ENCODE results near the gene FKBP15.

DNA sequence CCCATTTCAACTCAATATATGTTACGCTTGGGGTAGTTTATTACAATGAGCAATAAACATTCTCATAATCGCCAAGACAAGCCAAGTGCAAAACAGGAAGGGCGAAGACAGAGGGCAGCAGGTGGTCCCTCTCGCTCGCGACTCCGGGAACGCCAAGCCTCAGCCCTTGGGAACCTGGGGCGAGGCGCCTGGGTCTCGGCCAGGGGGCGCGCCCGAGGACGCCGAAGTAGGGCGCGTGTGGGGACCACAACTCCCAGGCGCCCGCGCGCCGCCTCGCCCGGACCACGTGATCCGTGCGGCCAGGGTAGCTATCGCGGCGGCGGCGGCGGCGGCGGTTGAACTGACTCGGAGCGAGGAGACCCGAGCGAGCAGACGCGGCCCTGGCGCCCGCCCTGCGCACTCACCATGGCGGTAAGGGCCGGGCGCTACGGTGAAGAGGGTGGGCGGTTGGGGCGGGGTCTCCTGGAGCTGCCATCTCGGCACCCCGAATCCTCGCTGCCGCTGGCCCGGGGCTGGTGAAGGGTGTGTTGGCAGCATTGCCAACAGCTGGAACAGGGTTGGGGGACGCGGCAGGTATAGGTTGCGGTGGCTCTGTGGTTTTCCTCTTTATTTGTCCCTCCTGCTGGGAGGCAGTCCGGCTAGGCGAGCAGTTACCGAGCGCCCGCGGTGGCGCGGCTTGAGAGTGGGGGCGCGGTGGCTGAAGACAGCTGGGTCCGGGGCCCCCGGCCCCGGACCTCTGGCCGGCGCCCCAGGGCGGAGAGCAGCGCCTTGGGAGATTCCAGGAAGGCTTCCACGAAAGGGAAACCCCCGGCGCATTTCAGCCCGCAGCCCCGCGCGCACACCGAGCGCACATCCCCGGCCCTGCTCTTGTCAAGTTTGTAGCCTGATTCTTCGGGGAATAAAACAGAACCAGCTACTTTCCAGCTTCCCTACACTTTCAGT, 70.1 kb downstream of the FKBP15 start, which contains the start of gene SLC31A2:
- TF ChIP-seq RFX5 (IDR thresholded peaks at IDR 0.05; ENCODE audit: borderline replicate concordance, low read depth, low read length), result no peak
- TF ChIP-seq, protein P1, sequence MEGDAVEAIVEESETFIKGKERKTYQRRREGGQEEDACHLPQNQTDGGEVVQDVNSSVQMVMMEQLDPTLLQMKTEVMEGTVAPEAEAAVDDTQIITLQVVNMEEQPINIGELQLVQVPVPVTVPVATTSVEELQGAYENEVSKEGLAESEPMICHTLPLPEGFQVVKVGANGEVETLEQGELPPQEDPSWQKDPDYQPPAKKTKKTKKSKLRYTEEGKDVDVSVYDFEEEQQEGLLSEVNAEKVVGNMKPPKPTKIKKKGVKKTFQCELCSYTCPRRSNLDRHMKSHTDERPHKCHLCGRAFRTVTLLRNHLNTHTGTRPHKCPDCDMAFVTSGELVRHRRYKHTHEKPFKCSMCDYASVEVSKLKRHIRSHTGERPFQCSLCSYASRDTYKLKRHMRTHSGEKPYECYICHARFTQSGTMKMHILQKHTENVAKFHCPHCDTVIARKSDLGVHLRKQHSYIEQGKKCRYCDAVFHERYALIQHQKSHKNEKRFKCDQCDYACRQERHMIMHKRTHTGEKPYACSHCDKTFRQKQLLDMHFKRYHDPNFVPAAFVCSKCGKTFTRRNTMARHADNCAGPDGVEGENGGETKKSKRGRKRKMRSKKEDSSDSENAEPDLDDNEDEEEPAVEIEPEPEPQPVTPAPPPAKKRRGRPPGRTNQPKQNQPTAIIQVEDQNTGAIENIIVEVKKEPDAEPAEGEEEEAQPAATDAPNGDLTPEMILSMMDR (IDR thresholded peaks at IDR 0.05; ENCODE audit: control extremely low read depth in 1 of 3, insufficient read depth in 1 of 3, low read depth in 1 of 3, low read length in 3 of 3), result peak; percentile 25 to 35 (median 29); a peak in 3 of 4 replicates
- TF ChIP-seq POLR2AphosphoS5 (IDR thresholded peaks at IDR 0.05; ENCODE audit: low read depth, low read length), result no peak
- no peak for TF ChIP-seq POLR2A (IDR thresholded peaks at IDR 0.05; ENCODE audit: control extremely low read depth in 1 of 2, low read depth in 2 of 2, low read length in 2 of 2)
- TF ChIP-seq, protein P2, sequence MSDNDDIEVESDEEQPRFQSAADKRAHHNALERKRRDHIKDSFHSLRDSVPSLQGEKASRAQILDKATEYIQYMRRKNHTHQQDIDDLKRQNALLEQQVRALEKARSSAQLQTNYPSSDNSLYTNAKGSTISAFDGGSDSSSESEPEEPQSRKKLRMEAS (IDR thresholded peaks at IDR 0.05), result 0 out of 2 replicates have a peak, but pooled peaks have one; percentile 43
- TF ChIP-seq BRCA1 (IDR thresholded peaks at IDR 0.05; ENCODE audit: low read depth, low read length), result no peak
- TF ChIP-seq KDM4A (IDR thresholded peaks at IDR 0.05; ENCODE audit: low read depth, low read length, severe bottlenecking), result peak; percentile 76
- TF ChIP-seq SIN3A (conservative IDR thresholded peaks at IDR 0.05 in 1 of 2, IDR thresholded peaks at IDR 0.05 in 1 of 2; ENCODE audit: low read depth in 1 of 2, low read length in 2 of 2), result peak in 1 of 2 experiments; percentile 62; a peak in 2 of 4 replicates
- TF ChIP-seq JUN (IDR thresholded peaks at IDR 0.05; ENCODE audit: low read depth, low read length), result no peak
- TF ChIP-seq TAF1 (IDR thresholded peaks at IDR 0.05; ENCODE audit: low read depth, low read length), result peak; percentile 72
- TF ChIP-seq EZH2 (IDR thresholded peaks at IDR 0.05; ENCODE audit: low read depth, low read length, severe bottlenecking), result no peak
- TF ChIP-seq HDAC6 (IDR thresholded peaks at IDR 0.05; ENCODE audit: low read depth, low read length), result no peak
- peak; percentile 49 for TF ChIP-seq SIX5 (IDR thresholded peaks at IDR 0.05; ENCODE audit: low read depth, low read length)
- TF ChIP-seq TBP (IDR thresholded peaks at IDR 0.05; ENCODE audit: low read depth, low read length), result peak; percentile 18; the same call in 1 of the 2 replicates

All from H1 (cell line).